ENCODE results near the gene INHBB. TPM values are rescaled to one million over a fixed set of nuclear protein-coding genes. Genes with fewer than 3 reads are reported as not detected.

The INHBB gene
- total and polyA plus RNA-seq, 4 donors: 0.97 to 7.8 (median 5.8) TPM

DNA sequence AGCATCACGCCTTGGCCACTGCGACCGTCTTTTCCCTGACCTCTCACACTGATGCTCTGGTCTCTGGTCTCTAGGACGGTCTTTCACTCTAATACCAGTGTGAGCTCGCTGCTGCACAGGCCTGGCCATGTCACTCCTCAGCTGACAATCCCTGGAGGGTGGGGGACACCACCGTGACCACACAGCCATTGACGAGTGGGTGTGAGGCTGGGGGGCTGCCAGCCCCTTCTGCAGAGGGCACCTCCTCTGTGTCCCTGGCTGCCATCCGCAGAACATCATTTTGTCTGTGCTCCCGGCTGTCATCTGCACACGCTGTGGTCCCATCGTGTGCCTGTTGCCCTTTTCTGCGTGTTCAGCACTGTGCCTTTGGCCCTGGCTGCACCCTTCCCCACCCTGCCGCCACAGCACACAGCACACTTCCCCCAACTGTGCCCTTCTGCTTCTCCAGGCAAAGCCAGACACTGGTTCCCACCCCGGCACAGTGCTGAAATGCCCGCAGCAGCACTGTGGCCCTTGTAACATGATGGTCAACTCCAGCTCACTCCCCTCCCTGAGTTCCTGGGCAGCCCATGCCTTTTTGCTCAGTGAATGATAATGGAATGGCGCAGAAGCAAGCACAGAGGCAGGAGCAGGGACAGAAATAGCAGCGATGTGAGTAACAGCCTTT is 30.4 kb upstream of the INHBB start:
- TF ChIP-seq, protein P1, sequence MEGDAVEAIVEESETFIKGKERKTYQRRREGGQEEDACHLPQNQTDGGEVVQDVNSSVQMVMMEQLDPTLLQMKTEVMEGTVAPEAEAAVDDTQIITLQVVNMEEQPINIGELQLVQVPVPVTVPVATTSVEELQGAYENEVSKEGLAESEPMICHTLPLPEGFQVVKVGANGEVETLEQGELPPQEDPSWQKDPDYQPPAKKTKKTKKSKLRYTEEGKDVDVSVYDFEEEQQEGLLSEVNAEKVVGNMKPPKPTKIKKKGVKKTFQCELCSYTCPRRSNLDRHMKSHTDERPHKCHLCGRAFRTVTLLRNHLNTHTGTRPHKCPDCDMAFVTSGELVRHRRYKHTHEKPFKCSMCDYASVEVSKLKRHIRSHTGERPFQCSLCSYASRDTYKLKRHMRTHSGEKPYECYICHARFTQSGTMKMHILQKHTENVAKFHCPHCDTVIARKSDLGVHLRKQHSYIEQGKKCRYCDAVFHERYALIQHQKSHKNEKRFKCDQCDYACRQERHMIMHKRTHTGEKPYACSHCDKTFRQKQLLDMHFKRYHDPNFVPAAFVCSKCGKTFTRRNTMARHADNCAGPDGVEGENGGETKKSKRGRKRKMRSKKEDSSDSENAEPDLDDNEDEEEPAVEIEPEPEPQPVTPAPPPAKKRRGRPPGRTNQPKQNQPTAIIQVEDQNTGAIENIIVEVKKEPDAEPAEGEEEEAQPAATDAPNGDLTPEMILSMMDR (IDR thresholded peaks at IDR 0.05; ENCODE audit: control extremely low read depth, extremely low read depth): no peak
- WGBS, 2 donors: 91 to 97% methylated on average over 17 of the region's 17 CpGs
- no peak overlapping the region for H3K9ac ChIP-seq (ENCODE audit: insufficient read depth in 1 of 2, low read length in 2 of 2)
- ATAC-seq (ENCODE audit: insufficient read depth, low FRiP score) (no peak), DNase-seq (no peak)
- H3K4me3 ChIP-seq: no peak overlapping the region
- H3K9me3 ChIP-seq (ENCODE audit: control insufficient read depth in 4 of 4, insufficient read depth in 3 of 4, low read length in 3 of 4): no peaks in the 10 kb centered on the region
- H3K27ac ChIP-seq (ENCODE audit: low read depth in 1 of 2, low read length in 1 of 2): no peak overlapping the region
- H3K27me3 ChIP-seq (ENCODE audit: control insufficient read depth in 3 of 3, insufficient read depth in 3 of 3, low read length in 2 of 3): peaks cover 0 to 6% (median 4%) of the 10 kb centered on the region in 3 donors
- H3K36me3 ChIP-seq (ENCODE audit: control insufficient read depth in 4 of 4, insufficient read depth in 4 of 4, low read length in 4 of 4): no peaks in the 10 kb centered on the region
- peaks cover 0 to 33% (median 8%) of the 10 kb centered on the region in 5 donors for H3K4me1 ChIP-seq (ENCODE audit: control insufficient read depth in 5 of 5, insufficient read depth in 5 of 5, low read length in 5 of 5)

DNA sequence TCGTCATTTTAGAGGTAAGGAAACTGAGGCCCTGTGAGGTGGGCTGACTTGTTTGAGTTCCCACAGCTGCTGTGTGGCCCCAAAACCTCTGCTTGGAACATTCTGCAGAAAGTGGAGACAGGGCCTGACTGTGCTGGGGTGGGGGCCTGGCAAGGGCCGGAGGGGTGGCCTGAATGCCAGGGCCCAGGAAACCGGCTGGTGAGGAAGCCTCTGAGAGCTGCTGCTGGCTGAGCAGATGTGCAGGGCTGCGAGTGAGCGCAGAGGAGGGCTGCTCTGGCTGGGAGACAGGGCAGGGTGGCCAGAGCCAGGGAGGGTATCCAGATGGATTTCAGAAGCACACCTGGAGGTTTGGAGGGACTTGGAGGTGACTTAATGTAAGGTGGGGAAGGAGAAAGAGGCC is 29.9 kb upstream of the INHBB start:
- peaks cover 0 to 6% (median 4%) of the 10 kb centered on the region in 3 donors for H3K27me3 ChIP-seq (ENCODE audit: control insufficient read depth in 3 of 3, insufficient read depth in 3 of 3, low read length in 2 of 3)

DNA sequence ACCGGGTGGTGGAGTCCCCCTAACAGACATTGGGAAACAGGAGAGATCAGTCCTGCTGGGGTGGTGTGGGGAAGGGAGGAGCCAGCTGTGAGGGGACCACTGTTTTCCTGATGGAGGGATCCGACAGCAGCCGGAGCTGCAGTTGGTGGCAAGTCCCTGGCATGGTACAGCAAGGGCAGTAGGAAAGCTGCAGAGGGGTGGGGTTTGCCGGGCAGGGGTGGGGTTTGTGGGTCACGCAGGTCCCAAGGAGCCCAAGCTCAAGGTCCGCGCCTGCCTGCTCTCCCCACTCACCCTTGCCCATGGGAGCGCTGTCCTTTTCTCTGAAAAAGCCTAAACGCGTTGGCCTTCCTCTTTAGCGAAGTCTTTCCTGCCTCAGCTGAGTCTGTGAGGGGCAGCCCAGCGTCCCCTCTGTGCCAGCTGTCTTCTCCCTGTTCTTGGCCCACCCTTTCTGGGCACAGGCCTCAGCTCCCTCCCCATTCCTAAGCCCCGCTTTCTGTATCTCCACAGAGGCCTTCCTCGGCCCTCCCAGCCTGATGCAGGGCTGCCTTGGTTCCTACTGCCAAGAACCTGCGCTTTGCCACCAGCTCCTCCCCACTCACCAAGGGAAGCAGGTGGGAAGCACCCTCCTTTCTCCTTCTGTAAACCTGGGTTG is 29.3 kb upstream of the INHBB start:
- H3K36me3 ChIP-seq (ENCODE audit: control insufficient read depth in 4 of 4, insufficient read depth in 4 of 4, low read length in 4 of 4): no peaks in the 10 kb centered on the region
- H3K4me1 ChIP-seq (ENCODE audit: control insufficient read depth in 5 of 5, insufficient read depth in 5 of 5, low read length in 5 of 5): peaks cover 0 to 35% (median 10%) of the 10 kb centered on the region in 5 donors
- TF ChIP-seq, protein P1 (IDR thresholded peaks at IDR 0.05; ENCODE audit: control extremely low read depth, extremely low read depth): no peak
- H3K27me3 ChIP-seq (ENCODE audit: control insufficient read depth in 3 of 3, insufficient read depth in 3 of 3, low read length in 2 of 3): peaks cover 0 to 6% (median 4%) of the 10 kb centered on the region in 3 donors
- ATAC-seq (ENCODE audit: insufficient read depth, low FRiP score): no peak
- H3K27ac ChIP-seq (ENCODE audit: low read depth in 1 of 2, low read length in 1 of 2): no peak overlapping the region
- DNase-seq: no peak
- WGBS, 2 donors: 92 to 96% methylated on average over 15 of the region's 15 CpGs
- H3K9me3 ChIP-seq (ENCODE audit: control insufficient read depth in 4 of 4, insufficient read depth in 3 of 4, low read length in 3 of 4): no peaks in the 10 kb centered on the region
- H3K9ac ChIP-seq (ENCODE audit: insufficient read depth in 1 of 2, low read length in 2 of 2): no peak overlapping the region
- no peak overlapping the region for H3K4me3 ChIP-seq

More for the DNA sequence above, 29.9 kb upstream of the INHBB start:
- H3K9ac ChIP-seq (ENCODE audit: insufficient read depth in 1 of 2, low read length in 2 of 2): no peak overlapping the region
- TF ChIP-seq, protein P1 (IDR thresholded peaks at IDR 0.05; ENCODE audit: control extremely low read depth, extremely low read depth): no peak
- DNase-seq: no peak
- H3K4me1 ChIP-seq (ENCODE audit: control insufficient read depth in 5 of 5, insufficient read depth in 5 of 5, low read length in 5 of 5): peaks cover 0 to 35% (median 10%) of the 10 kb centered on the region in 5 donors
- whole genome bisulfite sequencing, 2 donors: 90 to 94% methylated on average over 5 of the region's 5 CpGs
- no peaks in the 10 kb centered on the region for H3K9me3 ChIP-seq (ENCODE audit: control insufficient read depth in 4 of 4, insufficient read depth in 3 of 4, low read length in 3 of 4)
- H3K27ac ChIP-seq (ENCODE audit: low read depth in 1 of 2, low read length in 1 of 2): no peak overlapping the region
- no peak for ATAC-seq (ENCODE audit: insufficient read depth, low FRiP score)
- H3K4me3 ChIP-seq: no peak overlapping the region
- H3K36me3 ChIP-seq (ENCODE audit: control insufficient read depth in 4 of 4, insufficient read depth in 4 of 4, low read length in 4 of 4): no peaks in the 10 kb centered on the region
